ENCODE measurements around the gene MCM3. TPM values are rescaled to one million over a fixed set of nuclear protein-coding genes. Genes with fewer than 3 reads are reported as not detected.
A peak's percentile ranks its signal among the peaks of the same experiment; 100 is the strongest.

The MCM3 gene
- total RNA-seq, 6 experiments from 2014 or later, result 6.6 to 35.9 (median 10.5) TPM

DNA sequence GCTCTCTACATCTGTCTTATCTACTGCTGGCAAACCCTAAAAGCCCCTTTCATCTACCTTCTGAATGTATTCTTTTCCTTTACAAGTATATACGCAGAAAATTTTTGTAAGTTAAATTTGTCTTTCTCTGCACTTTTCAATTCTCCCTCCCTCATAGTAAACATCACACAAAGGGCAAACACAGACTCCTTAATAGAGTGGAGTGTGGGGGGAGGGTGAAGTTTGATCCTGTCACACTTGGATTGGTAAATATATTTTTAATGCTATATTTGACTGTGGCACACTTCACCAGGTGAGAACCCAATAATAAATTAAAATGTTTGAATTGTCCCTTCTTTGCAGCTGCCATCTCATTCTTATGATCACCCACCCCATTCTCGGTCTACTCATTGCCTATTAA lies 44.2 kb upstream of the MCM3 start:
- Histone ChIP-seq H3K4me1 (no peaks in the 10 kb centered on the region), H3K27ac (no peak overlapping the region), H3K9me3 (no peaks in the 10 kb centered on the region), H3K4me3 (no peak overlapping the region), H3K27me3 (no peaks in the 10 kb centered on the region), H3K36me3 (no peaks in the 10 kb centered on the region)
- TF ChIP-seq POLR2A (IDR thresholded peaks at IDR 0.05), result no peak
- TF ChIP-seq, protein P1, sequence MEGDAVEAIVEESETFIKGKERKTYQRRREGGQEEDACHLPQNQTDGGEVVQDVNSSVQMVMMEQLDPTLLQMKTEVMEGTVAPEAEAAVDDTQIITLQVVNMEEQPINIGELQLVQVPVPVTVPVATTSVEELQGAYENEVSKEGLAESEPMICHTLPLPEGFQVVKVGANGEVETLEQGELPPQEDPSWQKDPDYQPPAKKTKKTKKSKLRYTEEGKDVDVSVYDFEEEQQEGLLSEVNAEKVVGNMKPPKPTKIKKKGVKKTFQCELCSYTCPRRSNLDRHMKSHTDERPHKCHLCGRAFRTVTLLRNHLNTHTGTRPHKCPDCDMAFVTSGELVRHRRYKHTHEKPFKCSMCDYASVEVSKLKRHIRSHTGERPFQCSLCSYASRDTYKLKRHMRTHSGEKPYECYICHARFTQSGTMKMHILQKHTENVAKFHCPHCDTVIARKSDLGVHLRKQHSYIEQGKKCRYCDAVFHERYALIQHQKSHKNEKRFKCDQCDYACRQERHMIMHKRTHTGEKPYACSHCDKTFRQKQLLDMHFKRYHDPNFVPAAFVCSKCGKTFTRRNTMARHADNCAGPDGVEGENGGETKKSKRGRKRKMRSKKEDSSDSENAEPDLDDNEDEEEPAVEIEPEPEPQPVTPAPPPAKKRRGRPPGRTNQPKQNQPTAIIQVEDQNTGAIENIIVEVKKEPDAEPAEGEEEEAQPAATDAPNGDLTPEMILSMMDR (IDR thresholded peaks at IDR 0.05), result no peak
- DNase-seq, result no peak
- intact Hi-C loops (cut with DNase I), result no loop called here
- 74% methylated on average over 2 of the region's 2 CpGs for WGBS (ENCODE audit: insufficient coverage, low coverage, low lambda C conversion rate, missing lambda C conversion rate)
- ATAC-seq, result no peak

DNA sequence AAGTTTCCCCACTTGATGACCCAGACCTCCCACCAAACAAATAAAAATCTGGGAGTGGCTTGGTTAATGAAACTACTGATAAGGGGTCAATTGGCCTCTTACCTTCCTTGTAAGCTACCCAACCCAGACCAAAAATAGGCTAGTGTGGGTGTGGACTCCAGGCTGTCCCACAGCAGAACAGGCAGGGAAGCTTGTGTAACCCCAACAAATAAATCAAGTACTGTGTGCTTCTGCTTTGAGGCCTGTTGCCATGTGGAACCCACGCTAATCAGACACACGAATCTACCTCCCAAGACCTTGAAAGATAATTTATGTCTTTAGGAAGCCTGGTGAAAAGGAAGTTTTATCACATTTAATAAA lies 43.7 kb upstream of the MCM3 start:
- Histone ChIP-seq H3K27me3 (no peaks in the 10 kb centered on the region), H3K27ac (no peak overlapping the region), H3K4me1 (no peaks in the 10 kb centered on the region), H3K4me3 (no peak overlapping the region), H3K36me3 (no peaks in the 10 kb centered on the region), H3K9me3 (no peaks in the 10 kb centered on the region)
- peak in 1 of 4 donors; percentile 24 for ATAC-seq
- 88% methylated on average over 2 of the region's 2 CpGs for WGBS (ENCODE audit: insufficient coverage, low coverage, low lambda C conversion rate, missing lambda C conversion rate)
- TF ChIP-seq, protein P1 (IDR thresholded peaks at IDR 0.05), result no peak
- no peak for TF ChIP-seq POLR2A (IDR thresholded peaks at IDR 0.05)
- intact Hi-C loops (cut with DNase I), result no loop called here
- DNase-seq, result no peak

DNA sequence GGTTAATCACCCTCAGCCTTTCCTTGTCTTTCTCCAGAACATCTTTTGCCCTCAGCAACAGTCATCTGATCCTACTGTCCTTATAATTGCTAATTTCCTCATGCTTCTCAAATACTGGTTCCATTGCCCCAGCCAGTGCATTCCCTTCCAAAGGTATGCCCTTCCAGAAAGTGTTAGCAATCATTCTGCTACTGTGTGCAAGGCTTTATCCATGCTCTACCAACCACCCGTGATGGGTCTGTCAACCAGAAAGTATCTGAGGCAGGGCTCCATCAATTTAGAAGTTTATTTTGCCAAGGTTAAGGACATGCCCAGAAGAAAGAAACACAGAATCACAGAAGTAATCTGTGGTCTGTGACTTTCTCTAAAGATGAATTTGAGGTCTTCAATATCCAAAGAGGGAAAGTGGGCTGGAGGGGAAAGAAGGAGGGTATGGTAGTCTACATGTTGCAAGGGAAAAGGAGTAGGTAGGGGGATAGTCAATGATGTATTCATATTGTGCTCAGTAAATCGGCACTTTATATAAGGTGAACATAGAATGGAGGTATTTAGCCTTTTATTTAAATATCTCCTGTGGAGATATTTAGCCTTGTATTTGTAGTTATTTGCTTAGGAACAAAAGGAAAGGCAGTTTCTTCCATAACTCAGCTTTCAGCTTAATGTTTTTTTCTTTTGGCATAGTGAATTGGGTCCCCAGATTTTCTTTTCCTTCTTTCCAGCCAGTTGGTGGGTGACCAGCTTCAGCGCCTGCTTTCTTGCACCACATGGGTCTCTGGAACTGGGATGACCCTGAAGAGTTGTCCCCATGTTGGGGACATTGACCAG lies 42.2 kb upstream of the MCM3 start:
- intact Hi-C loops (cut with DNase I), result no loop called here
- no peak overlapping the region for H3K27ac ChIP-seq
- DNase-seq (no peak), ATAC-seq (no peak)
- TF ChIP-seq, protein P1 (IDR thresholded peaks at IDR 0.05), result no peak
- TF ChIP-seq POLR2A (IDR thresholded peaks at IDR 0.05), result no peak
- H3K4me1 ChIP-seq, result no peaks in the 10 kb centered on the region
- H3K4me3 ChIP-seq, result no peak overlapping the region
- H3K36me3 ChIP-seq, result no peaks in the 10 kb centered on the region
- no peaks in the 10 kb centered on the region for H3K9me3 ChIP-seq
- WGBS (ENCODE audit: insufficient coverage, low coverage, low lambda C conversion rate, missing lambda C conversion rate), result 93% methylated on average over 3 of the region's 3 CpGs
- no peaks in the 10 kb centered on the region for H3K27me3 ChIP-seq

DNA sequence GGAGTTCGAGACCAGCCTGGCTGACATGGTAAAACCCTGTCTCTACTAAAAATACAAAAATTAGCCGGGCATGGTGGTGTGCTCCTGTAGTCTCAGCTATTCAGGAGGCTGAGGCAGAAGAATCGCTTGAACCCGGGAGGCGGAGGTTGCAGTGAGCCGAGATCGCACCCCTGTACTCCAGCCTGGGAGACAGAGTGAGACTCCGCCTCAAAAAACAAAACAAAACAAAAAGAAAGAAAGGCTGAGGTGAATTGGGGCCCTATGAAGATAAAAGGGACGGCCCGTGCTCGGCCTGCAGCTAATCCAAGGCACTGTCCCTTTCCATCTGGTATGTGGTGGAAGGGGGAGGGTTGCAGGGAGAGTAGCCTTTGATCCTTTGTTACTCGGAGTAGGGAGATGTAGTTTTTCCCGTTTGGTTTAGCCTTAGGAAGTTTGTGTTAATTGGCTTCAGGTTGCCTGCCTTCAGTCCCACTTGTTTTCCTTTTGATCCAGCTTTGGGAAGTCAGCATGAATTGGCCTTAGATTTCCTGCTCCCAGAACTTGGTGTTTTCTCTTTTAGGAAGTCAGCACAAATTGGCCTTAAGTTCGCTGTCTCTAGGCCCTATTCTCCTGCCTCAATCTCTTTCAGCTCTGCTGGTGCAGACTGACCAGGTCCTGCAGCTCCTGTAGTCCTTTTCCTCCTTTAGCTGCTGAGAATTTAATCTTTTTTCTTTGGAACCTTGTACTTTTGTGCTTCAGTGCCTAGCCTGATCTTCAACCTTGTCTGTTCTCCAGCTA lies 41.3 kb upstream of the MCM3 start:
- TF ChIP-seq, protein P1 (IDR thresholded peaks at IDR 0.05), result no peak
- no peak for TF ChIP-seq POLR2A (IDR thresholded peaks at IDR 0.05)
- Histone ChIP-seq H3K36me3 (no peaks in the 10 kb centered on the region), H3K27ac (no peak overlapping the region), H3K4me1 (no peaks in the 10 kb centered on the region), H3K27me3 (no peaks in the 10 kb centered on the region), H3K9me3 (no peaks in the 10 kb centered on the region), H3K4me3 (no peak overlapping the region)
- DNase-seq (no peak), ATAC-seq (no peak)
- 81% methylated on average over 11 of the region's 14 CpGs for WGBS (ENCODE audit: insufficient coverage, low coverage, low lambda C conversion rate, missing lambda C conversion rate)
- intact Hi-C loops (cut with DNase I), result no loop called here
